Midbrain (tissue), 1 donor: ENCODE measurements around the gene CDH4.

ENCODE experiments used
- DNase-seq: peaks from one replicate; lab custom pipeline; 2025; lab: John Stamatoyannopoulos, UW

The CDH4 gene

DNA sequence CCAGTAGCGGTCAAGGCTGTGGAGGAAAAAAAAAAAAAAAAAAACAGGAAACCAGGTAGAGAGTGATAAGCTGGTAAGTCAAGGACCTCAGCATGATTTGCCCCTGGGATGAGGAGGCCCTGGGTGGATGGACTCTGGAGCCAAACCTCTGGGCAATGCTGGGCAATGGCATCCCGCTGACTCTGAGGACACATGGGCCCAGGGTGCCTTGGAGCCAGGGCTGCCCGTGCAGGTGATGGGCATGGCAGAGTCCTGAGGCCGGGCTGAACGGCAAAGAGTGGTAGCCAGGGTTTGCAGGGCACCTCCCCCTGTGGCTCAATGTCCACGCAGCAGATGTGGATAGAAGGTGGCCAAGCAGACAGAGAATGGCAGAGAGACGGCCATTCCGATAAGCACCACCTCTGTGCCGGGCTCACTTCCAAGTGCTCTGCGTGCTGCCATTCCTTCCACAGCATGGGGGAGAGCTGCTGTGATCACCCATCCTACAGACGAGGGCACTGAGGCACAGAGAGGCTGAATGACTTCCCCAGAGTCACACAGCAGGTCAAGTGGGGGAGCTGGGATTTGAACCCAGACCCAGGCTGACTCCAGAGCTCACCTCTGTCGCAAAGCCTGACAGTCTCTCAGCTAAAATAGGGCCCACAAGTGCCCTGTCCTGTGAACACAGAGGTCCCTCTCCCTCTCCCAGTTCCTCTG lies 353.9 kb downstream of the CDH4 start:
- no peak for DNase-seq

DNA sequence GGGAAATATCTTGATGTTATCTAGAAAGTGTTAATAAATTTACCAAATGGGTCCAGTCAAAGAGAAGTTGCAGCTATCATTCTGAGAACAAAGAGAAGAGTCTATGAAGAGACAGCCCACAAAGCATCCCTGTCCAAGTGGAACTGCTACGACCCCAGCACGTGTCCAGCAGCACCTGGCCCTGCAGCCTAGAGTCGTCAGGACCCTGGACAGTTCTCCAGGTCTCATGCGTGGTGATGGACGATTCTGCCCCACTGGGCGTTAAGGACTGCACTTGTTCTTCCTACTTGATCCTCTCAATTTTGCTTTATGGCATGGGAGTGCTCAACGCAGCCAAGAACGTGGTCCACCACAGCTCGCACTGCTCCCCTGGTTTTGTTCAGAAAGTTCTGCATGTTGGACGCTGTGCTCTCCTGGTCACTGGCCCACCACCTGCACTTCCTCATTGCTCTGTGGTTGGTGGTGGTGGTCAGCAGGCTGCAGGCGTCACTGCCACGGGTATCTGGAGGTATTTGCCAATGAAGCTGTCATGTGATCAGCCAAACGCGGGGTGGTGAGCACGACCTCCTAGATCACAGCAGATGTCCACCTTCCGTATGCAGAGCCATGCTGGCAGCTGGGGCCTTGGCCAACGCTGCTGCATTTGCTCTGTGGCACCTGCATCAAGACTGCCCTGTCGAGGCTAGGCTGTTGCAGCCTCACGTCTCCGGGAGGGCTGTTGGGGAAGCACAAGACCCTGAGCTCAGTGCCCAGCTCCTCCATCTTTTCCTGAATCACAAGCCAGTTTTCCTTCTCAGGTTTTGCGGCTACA lies 356.4 kb downstream of the CDH4 start:
- no peak for DNase-seq

GRCh38 chr20:61609461-61609860 lies 357.4 kb downstream of the CDH4 start:
- DNase-seq = no peak

GRCh38 chr20:61611401-61612180 lies 359.5 kb downstream of the CDH4 start:
- DNase-seq = no peak

DNA sequence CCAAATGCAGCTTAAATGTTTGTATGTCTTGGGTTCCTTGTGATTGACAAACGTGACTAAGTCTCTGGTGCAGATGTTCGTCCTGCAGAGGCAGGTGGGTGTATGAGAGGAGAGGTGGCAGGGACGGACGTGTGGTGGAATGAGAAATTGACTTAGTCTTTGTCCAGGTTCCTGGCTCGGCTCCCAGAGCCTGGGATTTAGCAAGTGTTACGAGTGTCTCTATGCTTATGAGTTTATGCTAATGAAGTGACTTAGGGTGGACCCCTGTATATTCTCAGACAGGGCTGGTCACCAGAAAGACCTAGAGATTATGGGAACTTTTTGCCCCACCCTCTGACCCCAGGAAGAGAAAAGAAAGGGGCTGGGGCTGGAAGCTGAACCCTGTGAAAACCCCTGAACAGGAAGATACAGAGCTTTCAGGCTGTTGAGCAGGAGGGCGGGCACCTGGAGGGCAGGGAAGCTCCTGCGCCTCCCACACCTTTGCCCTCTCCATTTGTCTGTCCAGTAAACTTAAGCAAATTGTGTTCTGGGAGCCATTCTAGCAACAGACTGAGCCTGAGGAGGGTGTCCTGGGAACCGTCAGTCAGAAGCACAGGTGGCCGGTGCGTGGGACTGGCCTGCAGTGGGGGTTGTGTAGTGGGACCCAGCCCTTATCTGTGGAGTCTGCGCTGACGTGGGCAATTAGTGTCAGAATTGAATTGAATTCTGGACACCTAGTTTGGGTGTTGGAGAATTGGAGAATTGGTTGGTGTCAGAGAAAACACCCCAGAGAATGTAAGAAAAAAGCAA lies 362.1 kb downstream of the CDH4 start:
- no peak for DNase-seq

DNA sequence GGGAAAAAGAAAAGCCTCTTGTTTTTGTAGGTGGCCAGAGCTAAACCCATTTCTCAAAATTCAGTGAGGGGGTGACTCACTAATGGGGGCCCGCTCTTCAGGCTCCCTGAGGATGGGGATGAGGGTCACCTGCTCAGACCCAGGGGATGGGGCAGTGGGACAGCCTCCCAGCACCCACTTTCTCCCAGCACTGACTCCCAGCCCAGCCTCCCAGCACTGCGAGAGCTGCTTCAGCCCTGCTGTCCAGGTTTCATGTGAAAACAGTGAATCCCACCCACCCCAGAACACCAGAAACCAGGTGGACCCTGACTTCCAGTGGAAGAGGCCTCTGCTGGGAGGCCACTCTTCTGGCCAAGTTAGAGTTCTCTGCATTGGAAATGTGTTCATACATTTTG lies 362.6 kb downstream of the CDH4 start:
- DNase-seq = no peak

DNA sequence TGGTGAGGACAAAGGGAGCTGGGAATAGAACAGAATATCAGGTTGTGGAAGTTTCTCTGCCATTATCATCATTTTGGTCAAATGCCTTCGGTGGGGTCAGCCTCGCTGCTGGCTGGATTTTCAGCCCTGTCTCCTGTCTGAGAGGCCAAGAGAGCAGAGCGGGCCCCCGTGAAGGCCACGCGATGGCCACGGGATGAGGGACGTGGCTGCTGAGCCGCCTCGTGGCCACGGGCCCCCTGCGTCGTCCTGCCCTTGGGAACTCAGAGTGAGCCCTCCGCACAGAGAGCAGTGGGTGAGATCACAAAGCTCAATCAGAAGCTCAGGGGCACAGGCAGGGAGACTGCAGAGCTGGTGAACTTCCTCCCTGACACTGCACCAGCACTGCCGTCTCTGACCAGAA lies 363.7 kb downstream of the CDH4 start:
- DNase-seq = no peak

DNA sequence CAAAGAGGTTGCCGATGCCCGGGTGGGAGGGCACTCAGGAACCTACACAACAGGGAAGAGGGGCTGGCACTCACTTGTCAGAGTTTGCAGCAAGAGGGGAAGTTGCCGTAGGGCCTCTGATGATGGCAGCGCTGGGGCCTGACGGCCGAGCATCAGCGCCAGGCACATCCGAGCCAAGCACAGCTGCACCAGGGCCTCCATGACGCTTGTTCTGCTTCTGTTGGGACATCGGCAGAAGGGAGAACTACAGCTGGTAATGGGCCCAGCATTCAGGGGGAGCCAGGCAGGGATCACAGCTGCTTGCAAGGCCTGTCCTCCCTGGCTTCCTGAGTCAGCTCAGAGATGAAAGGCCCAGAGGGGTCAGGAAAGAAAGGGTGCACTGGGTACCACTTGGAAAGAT lies 367.7 kb downstream of the CDH4 start:
- no peak for DNase-seq

DNA sequence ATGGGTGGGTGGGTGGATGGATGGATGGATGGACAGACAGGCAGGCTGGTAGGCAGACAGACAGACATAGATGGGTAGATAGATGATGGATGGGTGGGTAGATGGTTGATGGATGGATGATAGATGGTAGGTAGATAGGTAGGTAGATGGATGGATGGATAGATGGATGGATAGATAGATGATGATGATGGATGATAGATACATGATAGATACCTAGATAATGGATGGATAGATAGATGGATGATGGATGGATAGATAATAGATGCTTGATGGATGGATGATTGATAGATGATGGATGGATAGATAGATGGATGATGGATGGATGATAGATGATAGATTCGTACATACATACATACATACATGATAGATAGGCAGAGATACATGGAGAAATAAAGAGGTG lies 368.1 kb downstream of the CDH4 start:
- DNase-seq = no peak

DNA sequence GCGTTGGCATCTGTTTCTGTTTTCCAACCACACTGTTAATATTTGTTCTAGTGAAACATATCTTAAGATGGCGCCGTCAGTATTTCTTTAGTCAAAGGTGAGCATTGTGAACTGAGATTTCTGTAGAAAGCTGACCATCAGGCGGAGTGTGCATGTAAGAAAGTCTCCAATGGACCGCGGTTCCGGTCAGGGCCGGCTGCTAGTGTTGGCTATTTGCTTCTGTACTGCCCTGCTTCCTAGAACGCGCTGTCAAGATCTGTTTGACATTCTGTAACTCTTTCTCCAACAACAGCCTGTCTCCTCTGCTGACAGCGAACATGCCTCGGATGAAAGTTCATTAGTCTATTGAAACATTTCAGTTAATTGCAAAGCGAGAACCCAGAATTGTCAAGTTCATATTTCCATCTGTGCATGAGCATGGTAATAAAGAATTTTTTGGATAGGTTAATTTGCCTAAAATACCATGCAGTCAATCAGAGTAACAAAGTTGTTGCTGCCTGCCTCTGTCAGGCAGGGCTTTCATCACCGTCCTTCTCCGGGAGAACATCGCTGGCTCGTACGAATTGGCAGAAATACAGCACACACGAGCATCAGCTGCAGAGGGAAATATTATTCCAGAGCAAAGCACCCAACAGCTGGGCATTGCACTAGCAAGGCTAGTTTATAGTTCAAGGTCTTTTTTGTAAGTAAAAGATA lies 369.1 kb downstream of the CDH4 start:
- peak; percentile 24 for DNase-seq

DNA sequence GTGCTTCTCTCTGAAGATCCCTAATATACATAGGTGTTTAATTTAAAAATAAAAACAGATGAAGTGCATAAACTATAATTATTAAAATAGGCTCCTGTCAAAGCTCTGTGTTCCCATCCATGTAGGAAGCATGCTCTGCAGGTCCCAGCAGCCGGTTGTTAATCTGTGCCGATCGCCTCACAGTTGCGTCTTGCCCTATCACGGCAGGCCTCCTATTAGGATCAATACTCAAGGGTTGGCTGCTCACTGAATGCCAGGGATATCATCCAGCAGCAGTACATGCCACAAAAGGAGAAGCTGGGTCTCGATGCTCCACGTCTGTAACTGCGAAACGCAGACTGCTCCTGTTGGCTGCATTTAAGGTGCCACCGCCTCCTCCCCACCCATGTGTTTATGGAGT lies 369.8 kb downstream of the CDH4 start:
- DNase-seq = no peak

DNA sequence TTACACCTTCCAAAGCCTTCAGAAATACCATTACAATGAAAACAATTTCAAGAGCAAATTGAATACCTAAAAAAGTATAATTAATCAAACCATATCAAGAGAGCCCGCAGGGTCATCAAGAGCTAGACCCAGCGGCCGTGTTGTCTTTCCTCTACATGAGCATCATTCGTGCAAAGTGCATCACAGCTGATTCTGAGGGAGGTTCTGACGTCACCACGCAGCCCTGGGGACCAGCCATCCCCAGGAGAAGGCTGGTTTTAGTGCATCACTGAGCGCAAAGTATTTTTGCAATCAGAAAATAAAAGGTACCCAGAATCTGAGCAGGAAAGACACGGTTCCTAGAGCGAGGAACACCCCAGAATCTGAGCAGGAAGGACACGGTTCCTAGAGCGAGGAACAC lies 371.4 kb downstream of the CDH4 start:
- DNase-seq = no peak

GRCh38 chr20:61625246-61625645 lies 373.2 kb downstream of the CDH4 start:
- no peak for DNase-seq

- no peak for DNase-seq
These were observed 374.4 kb downstream of the CDH4 start for GRCh38 chr20:61626412-61626811.

GRCh38 chr20:61627791-61628415 lies 375.8 kb downstream of the CDH4 start:
- no peak for DNase-seq

DNA sequence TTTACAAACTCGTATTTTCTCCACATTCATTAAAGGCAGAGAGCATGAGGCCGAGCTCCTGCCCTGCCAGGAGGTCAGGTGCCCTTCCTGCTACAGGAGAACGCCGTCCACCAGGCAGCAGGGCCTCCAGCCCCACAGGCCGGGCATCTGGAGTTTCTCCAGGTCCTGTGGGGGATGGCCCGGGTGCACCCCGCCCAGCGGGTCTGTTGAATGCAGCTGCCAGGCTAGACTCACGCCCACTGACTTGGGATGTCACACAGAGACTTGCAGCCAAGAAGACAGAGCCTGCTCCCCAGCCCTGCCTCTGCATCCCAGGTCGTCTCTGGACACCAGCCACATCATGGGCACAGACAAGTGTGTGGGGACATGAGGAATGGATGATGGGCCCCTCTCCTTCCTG lies 376.4 kb downstream of the CDH4 start:
- no peak for DNase-seq

DNA sequence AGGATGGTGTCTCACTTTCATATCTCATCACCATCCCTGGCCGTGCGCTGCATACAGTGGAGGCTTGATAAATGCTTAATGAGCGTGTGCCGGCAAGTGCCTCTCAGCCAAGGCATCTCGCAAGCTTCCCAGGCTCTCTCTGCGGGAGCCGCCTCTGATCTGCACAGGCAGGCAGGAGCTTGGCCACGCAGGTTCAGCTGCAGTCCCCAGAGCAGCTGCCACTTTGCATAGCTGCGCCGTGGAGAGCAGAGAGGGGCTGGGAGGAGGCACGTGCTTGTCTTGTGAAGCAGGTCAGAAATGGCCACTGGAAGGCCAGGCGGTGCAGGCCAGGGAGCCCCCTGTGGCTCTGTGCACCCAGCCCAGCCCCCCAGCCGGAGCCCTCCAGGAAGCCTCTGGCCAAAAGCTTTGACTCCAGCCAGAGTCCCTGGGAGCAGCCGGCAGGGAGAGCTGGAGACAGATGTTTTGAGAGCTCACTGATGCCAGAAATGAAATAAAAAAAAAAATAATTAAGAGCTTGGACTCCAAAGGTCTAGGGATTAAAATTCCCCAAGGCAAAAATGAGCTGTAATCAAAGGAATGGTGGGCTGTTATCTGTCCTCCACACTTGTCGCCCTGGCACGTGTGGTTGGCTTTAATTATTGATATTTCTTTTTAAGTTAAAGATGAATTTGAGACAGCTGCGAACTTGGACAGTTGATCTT lies 377.0 kb downstream of the CDH4 start:
- DNase-seq = no peak

- DNase-seq = no peak
These were observed 377.7 kb downstream of the CDH4 start for GRCh38 chr20:61629602-61630390.

GRCh38 chr20:61630391-61630650 lies 378.3 kb downstream of the CDH4 start:
- DNase-seq = no peak

DNA sequence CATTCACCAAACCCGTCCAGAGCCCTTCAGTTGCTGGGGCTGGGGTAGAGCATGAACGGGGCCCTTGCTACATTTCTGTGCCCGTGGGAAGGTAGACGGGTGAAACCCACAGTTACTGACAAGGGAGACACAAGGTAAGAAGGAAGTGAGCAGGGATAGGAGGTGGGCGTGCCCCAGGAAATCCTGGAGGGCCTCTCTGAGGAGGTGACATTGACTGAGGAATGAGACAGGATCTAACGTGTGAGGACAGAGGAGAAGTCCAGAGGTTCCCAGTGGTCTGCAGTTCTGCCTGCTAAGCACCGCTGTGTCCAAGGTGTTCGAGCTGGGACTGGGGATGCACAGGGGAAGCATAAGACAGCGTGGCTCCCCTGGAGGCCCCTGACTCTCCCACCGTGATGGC lies 378.8 kb downstream of the CDH4 start:
- DNase-seq = no peak
